Endothelial cell of umbilical vein (primary cell): ENCODE results near the gene CHN2.

Source experiments
- EZH2 ChIP-seq: IDR thresholded peaks from 2 replicates; pipeline ENCODE4 v1.6.1; 2012; ENCODE audit warnings: borderline replicate concordance, low read depth, mild to moderate bottlenecking, moderate library complexity, low read length, inconsistent platforms; ENCODE audit not compliant: severe bottlenecking
- FOS ChIP-seq: IDR thresholded peaks from 2 replicates; pipeline ENCODE4 v1.6.1; 2011; ENCODE audit warnings: mild to moderate bottlenecking, low read length, moderate library complexity, borderline replicate concordance; ENCODE audit not compliant: insufficient read depth
- JUN ChIP-seq: IDR thresholded peaks from 2 replicates; pipeline ENCODE4 v1.6.1; 2011; ENCODE audit warnings: borderline replicate concordance, low read depth; ENCODE audit not compliant: insufficient read length, insufficient read depth
- POLR2A ChIP-seq: IDR thresholded peaks from 2 replicates; pipeline ENCODE4 v1.6.1; 2012; ENCODE audit warnings: low read depth, mild to moderate bottlenecking, control low read depth, low read length
- POLR2AphosphoS5 ChIP-seq: IDR thresholded peaks from 2 replicates; pipeline ENCODE4 v1.6.1; 2012; ENCODE audit warnings: low read depth, mild to moderate bottlenecking, control low read depth, low read length, moderate library complexity; ENCODE audit not compliant: insufficient read depth
- TF ChIP-seq, protein P1 (sequence below), 2 donors: IDR thresholded peaks; 1 replicate in 1 of 2; 2 replicates in 1 of 2; pipeline ENCODE4 v1.5.1; 2011; ENCODE audit warnings: low read length in 2 of 2, mild to moderate bottlenecking in 2 of 2, moderate library complexity in 2 of 2, control low read depth in 1 of 2, inconsistent platforms in 1 of 2, low read depth in 1 of 2; ENCODE audit not compliant: insufficient read depth in 1 of 2; ENCODE audit errors: extremely low read depth in 1 of 2
- TF ChIP-seq, protein P2 (sequence below): IDR thresholded peaks from 2 replicates; pipeline ENCODE4 v1.6.1; 2011; ENCODE audit not compliant: insufficient read depth, insufficient read length

DNA sequence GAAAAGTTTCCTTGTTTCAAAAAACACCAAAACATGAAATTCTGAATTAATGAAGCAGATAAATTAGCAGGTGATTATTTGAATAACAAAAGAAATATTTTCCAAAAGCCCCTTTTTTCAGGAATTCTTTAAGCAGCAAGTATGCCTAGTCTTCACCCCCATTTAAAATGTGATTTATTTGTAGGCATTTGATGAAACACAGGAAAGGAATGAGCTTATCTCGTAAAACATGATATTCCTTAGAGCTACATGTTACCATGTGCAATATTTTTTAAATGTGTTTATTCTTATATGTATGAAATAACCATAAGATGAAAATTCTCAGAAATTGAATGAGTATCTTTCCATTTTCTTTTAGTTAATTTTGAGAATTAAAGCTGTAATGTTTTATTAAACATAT lies 106.1 kb downstream of the CHN2 start:
- TF ChIP-seq, protein P1, sequence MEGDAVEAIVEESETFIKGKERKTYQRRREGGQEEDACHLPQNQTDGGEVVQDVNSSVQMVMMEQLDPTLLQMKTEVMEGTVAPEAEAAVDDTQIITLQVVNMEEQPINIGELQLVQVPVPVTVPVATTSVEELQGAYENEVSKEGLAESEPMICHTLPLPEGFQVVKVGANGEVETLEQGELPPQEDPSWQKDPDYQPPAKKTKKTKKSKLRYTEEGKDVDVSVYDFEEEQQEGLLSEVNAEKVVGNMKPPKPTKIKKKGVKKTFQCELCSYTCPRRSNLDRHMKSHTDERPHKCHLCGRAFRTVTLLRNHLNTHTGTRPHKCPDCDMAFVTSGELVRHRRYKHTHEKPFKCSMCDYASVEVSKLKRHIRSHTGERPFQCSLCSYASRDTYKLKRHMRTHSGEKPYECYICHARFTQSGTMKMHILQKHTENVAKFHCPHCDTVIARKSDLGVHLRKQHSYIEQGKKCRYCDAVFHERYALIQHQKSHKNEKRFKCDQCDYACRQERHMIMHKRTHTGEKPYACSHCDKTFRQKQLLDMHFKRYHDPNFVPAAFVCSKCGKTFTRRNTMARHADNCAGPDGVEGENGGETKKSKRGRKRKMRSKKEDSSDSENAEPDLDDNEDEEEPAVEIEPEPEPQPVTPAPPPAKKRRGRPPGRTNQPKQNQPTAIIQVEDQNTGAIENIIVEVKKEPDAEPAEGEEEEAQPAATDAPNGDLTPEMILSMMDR (IDR thresholded peaks at IDR 0.05; ENCODE audit: extremely low read depth in 1 of 2, insufficient read depth in 1 of 2, low read depth in 1 of 2, low read length in 2 of 2): no peak
- TF ChIP-seq POLR2AphosphoS5 (no peak), POLR2A (no peak), EZH2 (no peak), JUN (no peak), FOS (no peak)
- TF ChIP-seq, protein P2, sequence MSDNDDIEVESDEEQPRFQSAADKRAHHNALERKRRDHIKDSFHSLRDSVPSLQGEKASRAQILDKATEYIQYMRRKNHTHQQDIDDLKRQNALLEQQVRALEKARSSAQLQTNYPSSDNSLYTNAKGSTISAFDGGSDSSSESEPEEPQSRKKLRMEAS: no peak
